HEK293T (cell line): ENCODE data around the gene ZFP30.
A peak's percentile ranks its signal among the peaks of the same experiment; 100 is the strongest.
"Not testable (repeated sequence)": the region's sequence is repeated elsewhere in the genome, so short reads cannot be mapped to it uniquely, and the experiment has no call there.

Experiments
- CTCF ChIA-PET: fragments of 350-600 bp; formaldehyde crosslinking; extraction: SDS; loops from one replicate; lab custom pipeline; 2021; ENCODE audit warnings: antibody characterized with exemption, inconsistent platforms; lab: Yijun Ruan, JAX
- POLR2A ChIA-PET: fragments of 350-600 bp; formaldehyde crosslinking; extraction: SDS; loops from one replicate; lab custom pipeline; 2020; ENCODE audit warnings: antibody characterized with exemption, inconsistent platforms; lab: Yijun Ruan, JAX
- DNase-seq: peaks from one replicate; pipeline ENCODE4 v3.0.0; 2012; ENCODE audit warnings: mixed read lengths; ENCODE audit errors: extremely low spot score
- ARNT ChIP-seq: fragments of 450-650 bp; IDR thresholded peaks from 2 replicates; pipeline ENCODE4 v1.6.1; 2017; ENCODE audit warnings: mild to moderate bottlenecking
- BHLHE40 ChIP-seq: fragments of 450-650 bp; IDR thresholded peaks from 2 replicates; pipeline ENCODE4 v1.6.1; 2016; ENCODE audit warnings: mild to moderate bottlenecking, moderate library complexity, borderline replicate concordance
- CTBP1 ChIP-seq: fragments of 450-650 bp; IDR thresholded peaks from 2 replicates; pipeline ENCODE4 v1.6.1; 2016; ENCODE audit warnings: borderline replicate concordance
- ELF4 ChIP-seq: fragments of 450-650 bp; IDR thresholded peaks from 2 replicates; pipeline ENCODE4 v1.6.1; 2017; ENCODE audit warnings: antibody characterized with exemption
- FOXA1 ChIP-seq: fragments of 450-650 bp; IDR thresholded peaks from 2 replicates; pipeline ENCODE4 v1.6.1; 2016; ENCODE audit warnings: mild to moderate bottlenecking
- FOXK2 ChIP-seq: fragments of 450-650 bp; IDR thresholded peaks from 2 replicates; pipeline ENCODE4 v1.6.1; 2016; ENCODE audit warnings: mild to moderate bottlenecking
- FOXM1 ChIP-seq: fragments of 450-650 bp; IDR thresholded peaks from 2 replicates; pipeline ENCODE4 v1.6.1; 2017; ENCODE audit warnings: mild to moderate bottlenecking, borderline replicate concordance
- HDGF ChIP-seq: fragments of 450-650 bp; IDR thresholded peaks from 2 replicates; pipeline ENCODE4 v1.6.1; 2017; ENCODE audit warnings: antibody characterized with exemption, borderline replicate concordance
- L3MBTL2 ChIP-seq: fragments of 450-650 bp; conservative IDR thresholded peaks from 2 replicates; pipeline ENCODE4 v1.6.1; 2016; ENCODE audit warnings: mild to moderate bottlenecking
- LEF1 ChIP-seq: fragments of 450-650 bp; IDR thresholded peaks from 2 replicates; pipeline ENCODE4 v1.6.1; 2017; ENCODE audit warnings: mild to moderate bottlenecking, borderline replicate concordance
- NFRKB ChIP-seq: fragments of 450-650 bp; IDR thresholded peaks from 2 replicates; pipeline ENCODE4 v1.6.1; 2016; ENCODE audit warnings: mild to moderate bottlenecking, moderate library complexity
- PKNOX1 ChIP-seq: fragments of 450-650 bp; IDR thresholded peaks from 2 replicates; pipeline ENCODE4 v1.6.1; 2016
- SP1 ChIP-seq: fragments of 450-650 bp; IDR thresholded peaks from 2 replicates; pipeline ENCODE4 v1.6.1; 2017
- SUZ12 ChIP-seq: fragments of 450-650 bp; IDR thresholded peaks from 2 replicates; pipeline ENCODE4 v1.6.1; 2016; ENCODE audit warnings: mild to moderate bottlenecking
- TARDBP ChIP-seq: fragments of 450-650 bp; IDR thresholded peaks from 2 replicates; pipeline ENCODE4 v1.6.1; 2016
- ZNF384 ChIP-seq: fragments of 450-650 bp; IDR thresholded peaks from 2 replicates; pipeline ENCODE4 v1.6.1; 2016

Gene ZFP30

DNA sequence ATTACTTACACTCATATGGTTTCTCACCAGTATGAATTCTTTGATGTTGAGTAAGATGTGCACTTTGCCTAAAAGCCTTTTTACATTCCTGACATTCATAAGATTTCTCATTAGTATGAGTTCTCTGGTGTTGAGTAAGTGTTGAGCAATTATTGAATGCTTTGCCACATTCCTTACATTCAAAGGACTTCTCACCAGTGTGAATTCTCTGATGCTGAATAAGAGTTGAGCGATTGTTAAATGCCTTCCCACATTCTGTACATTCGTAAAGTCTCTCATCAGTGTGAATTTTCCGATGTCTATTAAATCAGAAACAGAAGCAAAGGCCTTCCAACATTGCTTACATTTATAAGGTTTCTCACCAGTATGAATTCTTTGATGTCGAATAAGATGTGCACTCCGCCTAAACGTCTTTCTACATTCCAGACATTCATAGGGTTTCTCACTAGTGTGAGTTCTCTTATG lies 14.2 kb upstream of the ZFP30 start:
- no peak for DNase-seq
- ChIA-PET POLR2A (no interaction called here), CTCF (no interaction called here)
- no peak for TF ChIP-seq SUZ12
- no peak for TF ChIP-seq CTBP1
- TF ChIP-seq ARNT = no peak
- TF ChIP-seq HDGF = no peak
- TF ChIP-seq L3MBTL2 = no peak
- TF ChIP-seq ELF4 = no peak
- no peak for TF ChIP-seq FOXK2
- TF ChIP-seq FOXA1 = no peak
- TF ChIP-seq ZNF384 = no peak

DNA sequence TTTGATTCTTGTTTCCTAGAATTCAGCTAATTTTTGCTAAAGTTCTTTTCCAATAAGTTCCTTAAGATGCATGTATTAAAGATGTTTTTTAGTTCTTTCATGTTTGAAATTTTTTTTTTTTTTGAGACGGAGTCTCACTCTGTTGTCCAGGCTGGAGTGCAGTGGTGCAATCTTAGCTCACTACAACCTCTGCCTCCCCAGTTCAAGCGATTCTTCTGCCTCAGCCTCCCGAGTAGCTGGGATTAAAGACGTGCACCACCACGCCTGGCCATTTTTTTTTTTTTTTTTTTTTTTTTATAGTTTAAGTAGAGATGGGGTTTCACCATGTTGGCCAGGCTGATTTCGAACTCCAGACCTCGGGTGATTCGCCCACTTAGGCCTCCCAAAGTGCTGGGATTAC lies 1.9 kb upstream of the ZFP30 start:
- CTCF ChIA-PET, DNase-seq: not testable (repeated sequence)
- POLR2A ChIA-PET = interaction anchor here (0.9 kb wide), 1 partner anchor 122 kb away, joined by 3 read pairs; the partner anchor contains the start of gene ZNF573

GRCh38 chr19:37655689-37656371 lies 565 bp upstream of the ZFP30 start:
- ChIA-PET CTCF (no interaction called here), POLR2A (interaction anchor here (2.0 kb wide), 1 partner anchor 61 kb away, joined by 10 read pairs; the partner anchor contains the start of genes ZNF540 and ZNF571)
- DNase-seq = peak; percentile 79
- TF ChIP-seq PKNOX1 (peak; percentile 93), FOXM1 (no peak), LEF1 (no peak), L3MBTL2 (peak; percentile 80), ZNF384 (no peak), CTBP1 (peak; percentile 34; the same call in 1 of the 2 replicates), HDGF (no peak), SUZ12 (no peak), FOXA1 (no peak), NFRKB (no peak)

DNA sequence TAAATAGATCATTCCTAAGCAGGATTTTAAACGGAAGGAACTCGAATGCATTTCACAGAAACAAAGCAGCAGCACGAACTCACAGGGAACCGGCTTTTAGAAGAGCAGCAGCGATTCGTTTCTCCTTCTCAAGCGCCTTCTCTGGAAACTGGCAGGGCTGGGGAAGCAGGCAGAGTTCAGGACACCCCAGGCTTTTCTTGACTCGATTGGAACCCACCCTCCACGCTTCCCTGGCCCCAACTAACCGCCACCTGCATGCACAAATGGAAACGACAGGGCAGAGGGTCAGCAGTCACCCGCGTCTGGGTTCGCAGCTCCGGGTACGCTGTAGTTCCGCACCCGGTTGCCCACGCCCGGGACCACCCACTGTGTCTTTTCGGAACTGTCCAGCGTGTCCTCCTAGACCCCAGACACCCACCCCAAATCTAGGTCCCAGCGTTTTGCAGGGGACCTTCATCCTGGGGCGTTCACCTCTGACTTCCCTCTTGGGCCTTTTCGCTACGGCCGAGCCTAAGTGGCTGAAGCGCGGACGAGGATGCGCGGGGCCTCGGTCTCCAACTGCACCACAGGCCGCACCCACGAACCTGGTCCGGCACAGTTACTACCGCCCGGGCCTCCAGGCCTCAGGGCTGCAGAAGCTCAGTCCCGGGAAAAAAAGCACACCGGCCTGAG lies 500 bp downstream of the ZFP30 start:
- POLR2A ChIA-PET = interaction anchor here (0.9 to 2.0 kb wide), 2 partner anchors 60 to 244 kb away, joined by 3 to 10 read pairs; partner anchors contain the start of genes ZNF540 and ZNF571
- TF ChIP-seq CTBP1 (no peak), BHLHE40 (no peak), FOXM1 (no peak), FOXK2 (no peak), TARDBP (no peak), HDGF (no peak), SUZ12 (no peak), LEF1 (no peak), ELF4 (no peak), ARNT (no peak)
- DNase-seq = peak; percentile 35
- CTCF ChIA-PET = no interaction called here

DNA sequence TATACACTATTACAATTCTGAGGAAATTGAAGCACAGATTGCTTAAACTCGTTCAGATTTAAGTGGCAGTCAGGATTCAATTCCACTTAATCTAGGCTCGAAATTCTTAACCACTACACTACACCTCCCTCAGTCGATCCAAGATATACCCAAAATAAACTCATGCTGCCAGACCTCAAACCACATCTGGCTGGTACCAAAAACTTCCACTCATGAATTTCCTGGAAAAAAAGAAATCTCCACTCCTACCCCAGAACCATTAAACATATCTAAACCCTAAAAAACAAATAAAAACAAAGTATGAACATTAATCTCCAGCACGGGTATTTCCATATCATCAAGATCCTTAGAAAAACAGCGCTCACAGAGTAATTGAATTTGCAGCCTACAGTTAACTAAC lies 1.1 kb downstream of the ZFP30 start:
- DNase-seq = no peak
- POLR2A ChIA-PET = interaction anchor here (0.9 to 2.0 kb wide), 2 partner anchors 60 to 245 kb away, joined by 3 to 10 read pairs; partner anchors contain the start of genes ZNF540 and ZNF571
- CTCF ChIA-PET = interaction anchor here (0.6 kb wide), 1 partner anchor 247 kb away, joined by 7 read pairs; no protein-coding TSS in a partner anchor
- TF ChIP-seq FOXK2 (no peak), ZNF384 (no peak), PKNOX1 (no peak), ARNT (no peak), FOXA1 (no peak), BHLHE40 (no peak), LEF1 (no peak), CTBP1 (no peak), L3MBTL2 (no peak), TARDBP (no peak), NFRKB (no peak), SP1 (no peak), HDGF (no peak), SUZ12 (no peak), FOXM1 (no peak)

- ChIA-PET CTCF (no interaction called here), POLR2A (no interaction called here)
- no peak for TF ChIP-seq PKNOX1
- TF ChIP-seq FOXK2 = no peak
- no peak for TF ChIP-seq TARDBP
- no peak for TF ChIP-seq CTBP1
- TF ChIP-seq SP1 = no peak
- TF ChIP-seq ARNT = no peak
- no peak for DNase-seq
Measured at GRCh38 chr19:37635076-37636056, 19.9 kb downstream of the ZFP30 start.
